ENCODE results near the gene MAP3K14.

The MAP3K14 gene

GRCh38 chr17:45338996-45339535, 22.2 kb upstream of the MAP3K14 start:
- DNase-seq = no peak

- no peak for DNase-seq
Measured at GRCh38 chr17:45338023-45338781, 21.4 kb upstream of the MAP3K14 start.

- no peak for DNase-seq
Measured at GRCh38 chr17:45336390-45337182, 19.8 kb upstream of the MAP3K14 start.

- no peak for DNase-seq
Measured at GRCh38 chr17:45335721-45336120, 18.9 kb upstream of the MAP3K14 start.

- DNase-seq = no peak
Measured at GRCh38 chr17:45334701-45335677, 18.2 kb upstream of the MAP3K14 start.

GRCh38 chr17:45334231-45334630, 17.4 kb upstream of the MAP3K14 start:
- peak; percentile 24 for DNase-seq

- no peak for DNase-seq
Measured at GRCh38 chr17:45333702-45334092, 16.9 kb upstream of the MAP3K14 start.

GRCh38 chr17:45332989-45333701, 16.3 kb upstream of the MAP3K14 start:
- no peak for DNase-seq

- no peak for DNase-seq
Measured at GRCh38 chr17:45332505-45332904, 15.7 kb upstream of the MAP3K14 start.

GRCh38 chr17:45326626-45327025, 9.8 kb upstream of the MAP3K14 start:
- DNase-seq = no peak

GRCh38 chr17:45325810-45326209, 9.0 kb upstream of the MAP3K14 start:
- no peak for DNase-seq

- DNase-seq = no peak
Measured at GRCh38 chr17:45324336-45324735, 7.5 kb upstream of the MAP3K14 start.

- DNase-seq = no peak
Measured at GRCh38 chr17:45322168-45322567, 5.3 kb upstream of the MAP3K14 start.

- no peak for DNase-seq
Measured at GRCh38 chr17:45320931-45321461, 4.2 kb upstream of the MAP3K14 start.

- DNase-seq = no peak
Measured at GRCh38 chr17:45320349-45320930, 3.6 kb upstream of the MAP3K14 start.

GRCh38 chr17:45319239-45319703, 2.5 kb upstream of the MAP3K14 start:
- DNase-seq = no peak

- DNase-seq = no peak
Measured at GRCh38 chr17:45318561-45319230, 1.9 kb upstream of the MAP3K14 start.

GRCh38 chr17:45317111-45317928, 500 bp upstream of the MAP3K14 start:
- DNase-seq = peak; percentile 100

- DNase-seq = no peak
Measured at GRCh38 chr17:45315648-45316433, 979 bp downstream of the MAP3K14 start.

All from NCI-H1092 (cell line).